IMR-90 (cell line): ENCODE measurements around the gene GRIN2A. TPM values are rescaled to one million over a fixed set of nuclear protein-coding genes. Genes with fewer than 3 reads are reported as not detected.

Source experiments
- ATAC-seq: fragments of 200-7000 bp; cut with Tn5 transposase; 2 replicates; pipeline ENCODE4 v1.9.1; 2020; ENCODE audit warnings: low read depth, mild to moderate bottlenecking, moderate library complexity
- BruUV-seq: library from RNA; stranded (reverse); fragments of 400-500 nt; replicated peaks from 2 replicates; lab custom pipeline; 2021; lab: Mats Ljungman, UMichigan
- CTCF ChIA-PET: fragments of 300-600 bp; formaldehyde crosslinking; extraction: SDS; loops from one replicate; lab custom pipeline; 2021; ENCODE audit warnings: antibody characterized with exemption; lab: Yijun Ruan, JAX
- POLR2A ChIA-PET: fragments of 300-600 bp; sonication (Branson Sonifier 250); formaldehyde crosslinking; loops from one replicate; lab custom pipeline; 2022; ENCODE audit warnings: antibody characterized with exemption; ENCODE audit not compliant: unreplicated experiment; lab: Charles Lee
- DNase-seq: peaks from one replicate; pipeline ENCODE4 v3.0.0; 2013
- H2AFZ ChIP-seq: replicated peaks from 2 replicates; pipeline ENCODE3; 2013; ENCODE audit warnings: low read length, mild to moderate bottlenecking; ENCODE audit not compliant: poor library complexity
- H2AK5ac ChIP-seq: 2 replicates; pipeline ENCODE4 v1.6.1; 2013; ENCODE audit warnings: low read depth, low read length, inconsistent platforms
- H2AK9ac ChIP-seq: replicated peaks from 2 replicates; pipeline ENCODE3; 2013; ENCODE audit warnings: mild to moderate bottlenecking, low read depth, low read length, moderate library complexity; ENCODE audit not compliant: poor library complexity
- H2BK120ac ChIP-seq: 2 replicates; pipeline ENCODE4 v1.6.1; 2013; ENCODE audit warnings: low read depth, low read length, inconsistent platforms
- H2BK15ac ChIP-seq: 3 replicates; pipeline ENCODE4 v1.6.1; 2013; ENCODE audit warnings: low read depth, low read length, inconsistent platforms
- H2BK20ac ChIP-seq: 2 replicates; pipeline ENCODE4 v1.6.1; 2013; ENCODE audit warnings: low read depth, mild to moderate bottlenecking, inconsistent platforms, low read length, moderate library complexity
- H2BK5ac ChIP-seq: 2 replicates; pipeline ENCODE4 v1.6.1; 2013; ENCODE audit warnings: mild to moderate bottlenecking, low read depth, low read length, inconsistent platforms; ENCODE audit not compliant: poor library complexity, severe bottlenecking
- H3K14ac ChIP-seq: replicated peaks from 2 replicates; pipeline ENCODE4 v1.6.1; 2013; ENCODE audit warnings: low read depth, low read length, inconsistent platforms
- H3K18ac ChIP-seq: 2 replicates; pipeline ENCODE4 v1.6.1; 2013; ENCODE audit warnings: low read depth, low read length, control low read depth
- H3K23ac ChIP-seq: 2 replicates; pipeline ENCODE4 v1.6.1; 2013; ENCODE audit warnings: low read depth, low read length, inconsistent platforms
- H3K27ac ChIP-seq: 2 replicates; pipeline ENCODE4 v1.5.1; 2013; ENCODE audit warnings: mild to moderate bottlenecking, control low read depth, low read length; ENCODE audit not compliant: insufficient read depth
- H3K27me3 ChIP-seq: 2 replicates; pipeline ENCODE4 v1.6.1; 2013; ENCODE audit warnings: low read length; ENCODE audit not compliant: control insufficient read depth, insufficient read depth
- H3K36me3 ChIP-seq: 2 replicates; pipeline ENCODE4 v1.6.1; 2013; ENCODE audit warnings: low read length, mixed read lengths; ENCODE audit not compliant: control insufficient read depth, insufficient read depth
- H3K4ac ChIP-seq: 2 replicates; pipeline ENCODE4 v1.6.1; 2013; ENCODE audit warnings: low read depth, low read length, inconsistent platforms
- H3K4me1 ChIP-seq: 2 replicates; pipeline ENCODE4 v1.6.1; 2013; ENCODE audit warnings: low read length, mixed read lengths; ENCODE audit not compliant: control insufficient read depth, insufficient read depth
- H3K4me2 ChIP-seq: 2 replicates; pipeline ENCODE4 v1.6.1; 2013; ENCODE audit warnings: low read depth, mild to moderate bottlenecking, control low read depth, low read length, moderate library complexity
- H3K4me3 ChIP-seq: 2 replicates; pipeline ENCODE4 v1.5.1; 2013; ENCODE audit warnings: low read depth, mild to moderate bottlenecking, control low read depth, low read length, moderate library complexity; ENCODE audit not compliant: insufficient read depth
- H3K56ac ChIP-seq: 2 replicates; pipeline ENCODE4 v1.6.1; 2013; ENCODE audit warnings: low read length, inconsistent platforms; ENCODE audit not compliant: insufficient read depth; ENCODE audit errors: extremely low read depth
- H3K79me1 ChIP-seq, 2 experiments: 2 replicates each; pipeline ENCODE4 v1.6.1; 2013; ENCODE audit warnings: low read length in 2 of 2, inconsistent platforms in 1 of 2, low read depth in 1 of 2
- H3K9ac ChIP-seq: 2 replicates; pipeline ENCODE4 v1.6.1; 2013; ENCODE audit warnings: low read depth, low read length, control low read depth
- H3K9me1 ChIP-seq: 2 replicates; pipeline ENCODE4 v1.6.1; 2013; ENCODE audit warnings: low read length, inconsistent platforms; ENCODE audit not compliant: insufficient read depth
- H3K9me3 ChIP-seq: 2 replicates; pipeline ENCODE4 v1.6.1; 2013; ENCODE audit warnings: low read length; ENCODE audit not compliant: control insufficient read depth, insufficient read depth
- H4K20me1 ChIP-seq: 2 replicates; pipeline ENCODE4 v1.6.1; 2013; ENCODE audit warnings: low read length, inconsistent platforms; ENCODE audit not compliant: insufficient read depth
- H4K5ac ChIP-seq: 2 replicates; pipeline ENCODE4 v1.6.1; 2013; ENCODE audit warnings: mild to moderate bottlenecking, low read depth, low read length, control low read depth
- H4K8ac ChIP-seq, 2 experiments: 2 replicates each; pipeline ENCODE4 v1.6.1; 2013; ENCODE audit warnings: low read depth in 2 of 2, low read length in 2 of 2, control low read depth in 1 of 2, inconsistent platforms in 1 of 2
- H4K91ac ChIP-seq: 2 replicates; pipeline ENCODE4 v1.6.1; 2013; ENCODE audit warnings: low read depth, low read length, inconsistent platforms; ENCODE audit not compliant: insufficient read depth
- CEBPB ChIP-seq: IDR thresholded peaks from 2 replicates; pipeline ENCODE4 v1.6.1; 2012; ENCODE audit warnings: low read depth, low read length, improper control_type of control experiment
- CHD1 ChIP-seq: IDR thresholded peaks from 2 replicates; pipeline ENCODE4 v1.6.1; 2012; ENCODE audit warnings: low read depth, low read length, improper control_type of control experiment
- FOS ChIP-seq: fragments of 150-350 bp; IDR thresholded peaks from 2 replicates; pipeline ENCODE4 v1.6.1; 2016; ENCODE audit warnings: low read depth, low read length
- MAZ ChIP-seq: IDR thresholded peaks from 2 replicates; pipeline ENCODE4 v1.6.1; 2012; ENCODE audit warnings: low read depth, mild to moderate bottlenecking, low read length, improper control_type of control experiment, moderate library complexity, borderline replicate concordance
- MXI1 ChIP-seq: IDR thresholded peaks from 2 replicates; pipeline ENCODE4 v1.6.1; 2012; ENCODE audit warnings: low read depth, mild to moderate bottlenecking, low read length, moderate library complexity, borderline replicate concordance
- NFE2L2 ChIP-seq: fragments of 150-350 bp; IDR thresholded peaks from 2 replicates; pipeline ENCODE4 v1.6.1; 2016; ENCODE audit warnings: low read depth, mild to moderate bottlenecking, low read length
- POLR2A ChIP-seq: IDR thresholded peaks from 2 replicates; pipeline ENCODE4 v1.6.1; 2012; ENCODE audit warnings: mild to moderate bottlenecking, low read depth, low read length
- RAD21 ChIP-seq: IDR thresholded peaks from 2 replicates; pipeline ENCODE4 v1.6.1; 2012; ENCODE audit warnings: low read length, improper control_type of control experiment
- RCOR1 ChIP-seq: IDR thresholded peaks from 2 replicates; pipeline ENCODE4 v1.6.1; 2012; ENCODE audit warnings: mild to moderate bottlenecking, low read length, improper control_type of control experiment; ENCODE audit not compliant: insufficient replicate concordance
- RFX5 ChIP-seq: IDR thresholded peaks from 2 replicates; pipeline ENCODE4 v1.8.0; 2012; ENCODE audit warnings: low read depth, mild to moderate bottlenecking, low read length, moderate library complexity
- SMC3 ChIP-seq: fragments of 150-350 bp; IDR thresholded peaks from 2 replicates; pipeline ENCODE4 v1.6.1; 2016; ENCODE audit warnings: low read depth, mild to moderate bottlenecking, antibody characterized with exemption, low read length, moderate library complexity
- WGBS, 2 experiments: methylation state at CpG; one replicate each; pipeline versions ENCODE4 v1.1.5 to v1.1.7; 2013; ENCODE audit warnings: missing lambda C conversion rate in 2 of 2; ENCODE audit not compliant: insufficient read length in 1 of 2; ENCODE audit errors: extremely low coverage in 2 of 2; 5-methylcytosine and 5-hydroxymethylcytosine counted together
- dilution Hi-C: fragments of 300-500 bp; cut with HindIII; formaldehyde crosslinking; loops from one replicate; pipeline ENCODE4 v1.14.3; 2018; ENCODE audit warnings: low sequenced_read_pairs; ENCODE audit not compliant: unreplicated experiment
- in situ Hi-C: fragments of 300-500 bp; cut with MboI; formaldehyde crosslinking; loops from 3 replicates; pipeline ENCODE4 v1.14.3; 2019; ENCODE audit warnings: low sequenced_read_pairs, inconsistent platforms, mixed read lengths
- intact Hi-C: fragments of 100-400 bp; cut with micrococcal nuclease; formaldehyde crosslinking; loops from 2 replicates; pipeline ENCODE4 v1.10.0; 2022
- polyA plus RNA-seq, 3 experiments: library from polyadenylated mRNA; depleted of rRNA; stranded (reverse); fragments of >200 nt; gene quantifications; 2 replicates each; pipeline ENCODE4 v1.2.3, GENCODE V29; 2012; ENCODE audit warnings: low replicate concordance in 1 of 3
- total RNA-seq: library from RNA; depleted of rRNA; stranded (reverse); fragments of >200 nt; gene quantifications from 2 replicates; pipeline ENCODE4 v1.2.3, GENCODE V29; 2012
- TF ChIP-seq, protein P1 (sequence below): fragments of 150-350 bp; IDR thresholded peaks from 2 replicates; pipeline ENCODE4 v1.6.1; 2017; ENCODE audit warnings: mild to moderate bottlenecking, antibody characterized with exemption, low read length, low read depth
- TF ChIP-seq, protein P2 (sequence below): fragments of 150-350 bp; IDR thresholded peaks from 2 replicates; pipeline ENCODE4 v1.6.1; 2016; ENCODE audit warnings: low read depth, mild to moderate bottlenecking, low read length, moderate library complexity, borderline replicate concordance
- TF ChIP-seq, protein P3 (sequence below): conservative IDR thresholded peaks from 2 replicates; pipeline ENCODE4 v1.5.1; 2012; ENCODE audit warnings: mild to moderate bottlenecking, low read depth, low read length, improper control_type of control experiment

GRIN2A gene
- total and polyA plus RNA-seq, 2 of the 4 experiments (the other 2 are of a cell fraction): under 0.01 TPM; not detected in 1

DNA sequence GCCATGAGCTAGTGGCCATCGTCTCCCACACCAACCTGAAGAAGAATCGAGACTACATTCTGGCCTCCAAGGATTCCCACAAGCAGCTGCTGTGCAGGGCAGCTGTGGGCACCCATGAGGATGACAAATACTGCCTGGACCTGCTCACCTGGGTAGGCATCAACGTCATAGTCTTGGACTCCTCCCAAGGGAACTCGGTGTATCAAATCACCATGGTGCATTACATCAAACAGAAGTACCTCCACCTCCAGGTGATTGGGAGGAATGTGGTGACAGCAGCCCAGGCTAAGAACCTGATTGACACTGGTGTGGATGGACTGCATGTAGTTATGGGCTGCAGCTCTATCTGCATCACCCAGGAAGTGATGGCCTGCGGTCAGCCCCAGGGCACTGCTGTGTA, 70.2 kb downstream of the GRIN2A start:
- ATAC-seq (no peak), DNase-seq (no peak)
- Histone ChIP-seq H2AK9ac (no peak overlapping the region), H3K79me1 (no peaks in the 10 kb centered on the region), H2BK5ac (no peak overlapping the region), H3K9me3 (peaks cover 15% of the 10 kb centered on the region), H3K4me2 (no peak overlapping the region), H3K56ac (no peak overlapping the region), H2BK15ac (no peak overlapping the region), H2BK120ac (no peak overlapping the region), H4K20me1 (no peaks in the 10 kb centered on the region), H4K91ac (no peak overlapping the region), H3K27me3 (no peaks in the 10 kb centered on the region), H3K18ac (no peak overlapping the region), H3K4ac (no peak overlapping the region), H3K9me1 (no peaks in the 10 kb centered on the region), H4K5ac (no peak overlapping the region), H3K9ac (no peak overlapping the region), H3K27ac (no peak overlapping the region), H3K4me1 (no peaks in the 10 kb centered on the region), H2AK5ac (no peak overlapping the region), H3K14ac (no peak overlapping the region), H3K36me3 (no peaks in the 10 kb centered on the region), H3K4me3 (no peak overlapping the region), H4K8ac (no peak overlapping the region), H3K23ac (no peak overlapping the region), H2BK20ac (no peak overlapping the region), H2AFZ (no peak overlapping the region)
- dilution Hi-C loops: no loop called here
- intact Hi-C loops: no loop called here
- TF ChIP-seq, protein P1, sequence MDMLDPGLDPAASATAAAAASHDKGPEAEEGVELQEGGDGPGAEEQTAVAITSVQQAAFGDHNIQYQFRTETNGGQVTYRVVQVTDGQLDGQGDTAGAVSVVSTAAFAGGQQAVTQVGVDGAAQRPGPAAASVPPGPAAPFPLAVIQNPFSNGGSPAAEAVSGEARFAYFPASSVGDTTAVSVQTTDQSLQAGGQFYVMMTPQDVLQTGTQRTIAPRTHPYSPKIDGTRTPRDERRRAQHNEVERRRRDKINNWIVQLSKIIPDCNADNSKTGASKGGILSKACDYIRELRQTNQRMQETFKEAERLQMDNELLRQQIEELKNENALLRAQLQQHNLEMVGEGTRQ: no peak
- TF ChIP-seq MAZ (no peak), SMC3 (no peak), FOS (no peak), NFE2L2 (no peak), MXI1 (no peak), CHD1 (no peak), RFX5 (no peak), RAD21 (no peak), POLR2A (no peak), CEBPB (no peak), RCOR1 (no peak)
- TF ChIP-seq, protein P2, sequence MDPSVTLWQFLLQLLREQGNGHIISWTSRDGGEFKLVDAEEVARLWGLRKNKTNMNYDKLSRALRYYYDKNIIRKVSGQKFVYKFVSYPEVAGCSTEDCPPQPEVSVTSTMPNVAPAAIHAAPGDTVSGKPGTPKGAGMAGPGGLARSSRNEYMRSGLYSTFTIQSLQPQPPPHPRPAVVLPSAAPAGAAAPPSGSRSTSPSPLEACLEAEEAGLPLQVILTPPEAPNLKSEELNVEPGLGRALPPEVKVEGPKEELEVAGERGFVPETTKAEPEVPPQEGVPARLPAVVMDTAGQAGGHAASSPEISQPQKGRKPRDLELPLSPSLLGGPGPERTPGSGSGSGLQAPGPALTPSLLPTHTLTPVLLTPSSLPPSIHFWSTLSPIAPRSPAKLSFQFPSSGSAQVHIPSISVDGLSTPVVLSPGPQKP: no peak
- TF ChIP-seq, protein P3, sequence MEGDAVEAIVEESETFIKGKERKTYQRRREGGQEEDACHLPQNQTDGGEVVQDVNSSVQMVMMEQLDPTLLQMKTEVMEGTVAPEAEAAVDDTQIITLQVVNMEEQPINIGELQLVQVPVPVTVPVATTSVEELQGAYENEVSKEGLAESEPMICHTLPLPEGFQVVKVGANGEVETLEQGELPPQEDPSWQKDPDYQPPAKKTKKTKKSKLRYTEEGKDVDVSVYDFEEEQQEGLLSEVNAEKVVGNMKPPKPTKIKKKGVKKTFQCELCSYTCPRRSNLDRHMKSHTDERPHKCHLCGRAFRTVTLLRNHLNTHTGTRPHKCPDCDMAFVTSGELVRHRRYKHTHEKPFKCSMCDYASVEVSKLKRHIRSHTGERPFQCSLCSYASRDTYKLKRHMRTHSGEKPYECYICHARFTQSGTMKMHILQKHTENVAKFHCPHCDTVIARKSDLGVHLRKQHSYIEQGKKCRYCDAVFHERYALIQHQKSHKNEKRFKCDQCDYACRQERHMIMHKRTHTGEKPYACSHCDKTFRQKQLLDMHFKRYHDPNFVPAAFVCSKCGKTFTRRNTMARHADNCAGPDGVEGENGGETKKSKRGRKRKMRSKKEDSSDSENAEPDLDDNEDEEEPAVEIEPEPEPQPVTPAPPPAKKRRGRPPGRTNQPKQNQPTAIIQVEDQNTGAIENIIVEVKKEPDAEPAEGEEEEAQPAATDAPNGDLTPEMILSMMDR: no peak
- 80% methylated on average over 2 of the region's 5 CpGs; no CpG with 5 or more reads in 1 of the 2 experiments for WGBS, 2 experiments
- in situ Hi-C loops: no loop called here
- BruUV-seq: no TSS peak
- CTCF ChIA-PET: no interaction called here
- POLR2A ChIA-PET: no interaction called here
